DMS53 (cell line): Measurements from ENCODE around the gene SP3.

Source experiments
- DNase-seq: peaks from one replicate; lab custom pipeline; 2025; lab: John Stamatoyannopoulos, UW

SP3 gene

DNA sequence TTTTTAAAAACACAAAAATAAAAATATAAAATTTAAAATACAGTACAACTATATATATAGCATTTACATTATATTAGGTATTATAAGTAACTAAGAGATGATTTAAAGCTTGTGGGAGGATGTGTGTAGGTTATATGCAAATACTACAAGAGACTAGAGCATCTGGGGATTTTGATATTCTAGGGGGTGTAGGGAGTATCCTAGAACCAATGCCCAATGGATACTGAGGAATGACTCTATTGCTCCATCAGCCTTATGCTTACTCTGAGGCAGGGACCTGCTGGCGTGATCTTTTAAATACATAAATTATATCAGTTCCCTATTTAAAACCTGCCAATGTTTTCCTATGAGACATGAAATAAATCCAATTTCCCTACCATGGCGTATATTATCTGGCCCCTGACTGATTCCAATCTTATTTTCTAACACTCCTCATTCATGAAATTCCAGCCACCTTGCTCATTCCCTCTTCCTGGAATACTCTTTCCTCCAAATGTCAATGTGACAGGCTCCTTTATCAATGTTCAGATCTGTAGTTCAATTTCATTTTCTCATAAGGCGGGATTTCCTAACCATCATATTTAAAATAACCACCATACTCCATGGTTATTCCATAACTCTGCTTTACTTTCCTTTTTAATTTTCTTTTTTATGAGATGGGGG, 22.2 kb downstream of the SP3 start:
- DNase-seq: no peak

GRCh38 chr2:173941567-173941966, 23.6 kb downstream of the SP3 start:
- DNase-seq: no peak

- DNase-seq: no peak
Measured at GRCh38 chr2:173940208-173941020, 24.8 kb downstream of the SP3 start.

DNA sequence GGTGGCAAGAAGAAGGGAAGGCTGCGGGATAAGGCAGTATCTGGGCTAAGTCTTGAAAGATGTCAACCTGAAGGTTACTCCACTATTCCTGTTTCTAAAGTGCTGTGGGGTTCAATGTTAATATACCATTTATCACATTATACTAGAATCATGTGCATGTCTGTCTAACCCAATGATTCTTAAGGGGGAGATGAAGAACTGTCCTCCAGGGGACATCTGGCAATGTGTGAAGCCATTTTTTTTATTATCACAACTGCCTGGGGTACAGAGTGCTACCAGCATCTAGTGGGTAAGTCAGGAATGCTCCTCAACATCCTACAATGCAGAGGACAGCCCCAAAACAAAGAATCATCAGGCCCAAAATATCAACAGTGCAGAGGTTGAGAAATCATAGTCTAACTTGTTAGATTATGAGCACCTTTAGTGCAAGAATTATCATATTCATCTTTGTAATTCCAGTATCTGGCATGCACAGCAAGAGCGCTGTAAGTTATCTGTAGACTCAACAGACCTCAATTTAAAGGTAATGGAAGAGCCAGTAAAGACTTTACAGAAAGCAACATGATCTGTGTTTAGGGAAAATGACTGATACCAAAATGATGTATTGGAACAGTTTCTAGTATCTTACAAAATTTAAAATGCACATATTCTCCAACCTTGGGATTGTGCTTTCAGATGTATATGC, 26.3 kb downstream of the SP3 start:
- no peak for DNase-seq

- DNase-seq: no peak
Measured at GRCh38 chr2:173935305-173935704, 29.9 kb downstream of the SP3 start.

DNA sequence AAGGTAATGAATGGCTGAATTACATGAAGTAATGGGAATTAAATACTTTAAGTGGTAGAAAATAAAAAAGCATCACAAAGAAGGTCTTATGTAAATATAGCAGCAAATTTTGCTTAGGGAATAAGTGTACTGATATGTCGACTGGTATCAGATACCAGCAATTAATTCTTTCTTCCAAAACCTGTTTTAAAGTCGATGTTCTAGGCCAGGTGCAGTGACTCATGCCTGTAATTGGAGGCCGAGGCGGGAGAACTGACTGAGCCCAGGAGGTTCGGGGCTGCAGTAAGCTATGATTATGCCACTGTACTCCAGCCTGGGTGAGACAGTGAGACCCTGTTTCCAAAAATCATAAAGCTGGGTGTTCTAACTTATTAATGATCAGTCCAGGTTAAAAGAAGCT, 30.3 kb downstream of the SP3 start:
- DNase-seq: peak; percentile 34

DNA sequence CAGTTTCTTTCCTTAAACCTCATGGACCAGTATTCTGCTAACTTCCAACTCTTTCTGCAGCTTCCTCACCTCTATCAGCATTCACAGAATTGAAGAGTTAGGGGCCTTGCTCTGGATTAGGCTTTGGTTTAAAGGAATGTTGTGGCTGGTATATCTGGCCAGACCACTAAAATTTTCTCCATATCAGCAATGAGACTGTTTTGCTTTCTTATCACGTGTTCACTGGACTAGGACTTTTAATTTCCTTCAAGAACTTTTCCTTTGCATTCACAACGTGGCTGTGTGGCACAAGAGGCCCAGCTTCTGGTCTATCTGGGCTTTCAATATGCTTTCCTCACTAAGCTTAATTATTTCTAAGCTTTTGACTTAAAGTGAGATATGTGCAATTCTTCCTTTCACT, 33.4 kb downstream of the SP3 start:
- DNase-seq: no peak

DNA sequence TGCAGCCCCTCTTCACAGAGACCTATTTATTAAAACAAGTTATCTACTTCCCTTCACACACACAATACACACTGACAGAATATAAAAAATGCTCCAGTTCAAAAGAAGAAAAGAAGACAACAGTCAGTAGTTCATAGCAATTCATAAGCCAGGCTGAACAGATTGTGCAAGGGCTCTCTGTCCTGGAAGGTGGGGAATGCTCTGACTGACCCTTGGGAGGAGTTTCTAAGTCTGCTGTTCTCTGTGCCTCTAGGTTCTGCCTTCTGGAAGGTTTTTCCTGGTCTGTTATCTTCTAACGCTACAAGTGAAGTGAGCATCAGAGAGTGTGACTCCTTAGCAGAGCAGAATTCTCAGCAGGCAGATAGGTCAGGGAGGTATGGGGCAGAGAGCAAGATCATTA, 35.7 kb downstream of the SP3 start:
- DNase-seq: no peak

DNA sequence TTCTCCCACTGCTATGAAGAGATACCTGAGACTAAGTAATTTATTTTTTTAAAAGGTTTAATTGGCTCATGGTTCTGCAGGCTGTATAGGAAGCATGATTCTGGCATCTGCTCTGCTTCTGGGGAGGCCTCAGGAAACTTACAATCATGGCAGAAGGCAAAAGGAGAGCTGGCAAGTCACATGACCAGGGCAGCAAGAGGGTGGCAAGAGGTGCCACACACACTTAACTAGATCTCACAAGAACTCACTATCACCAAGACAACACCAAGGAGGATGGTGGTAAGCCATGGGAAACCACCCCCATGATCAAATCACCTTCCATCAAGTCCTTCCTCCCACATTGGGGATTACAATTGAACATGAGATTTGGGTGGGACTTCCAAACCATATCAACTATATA, 38.3 kb downstream of the SP3 start:
- no peak for DNase-seq

- DNase-seq: no peak
Measured at GRCh38 chr2:173924285-173924684, 40.9 kb downstream of the SP3 start.

- no peak for DNase-seq
Measured at GRCh38 chr2:173922760-173923159, 42.4 kb downstream of the SP3 start.

- no peak for DNase-seq
Measured at GRCh38 chr2:173922068-173922467, 43.1 kb downstream of the SP3 start.

DNA sequence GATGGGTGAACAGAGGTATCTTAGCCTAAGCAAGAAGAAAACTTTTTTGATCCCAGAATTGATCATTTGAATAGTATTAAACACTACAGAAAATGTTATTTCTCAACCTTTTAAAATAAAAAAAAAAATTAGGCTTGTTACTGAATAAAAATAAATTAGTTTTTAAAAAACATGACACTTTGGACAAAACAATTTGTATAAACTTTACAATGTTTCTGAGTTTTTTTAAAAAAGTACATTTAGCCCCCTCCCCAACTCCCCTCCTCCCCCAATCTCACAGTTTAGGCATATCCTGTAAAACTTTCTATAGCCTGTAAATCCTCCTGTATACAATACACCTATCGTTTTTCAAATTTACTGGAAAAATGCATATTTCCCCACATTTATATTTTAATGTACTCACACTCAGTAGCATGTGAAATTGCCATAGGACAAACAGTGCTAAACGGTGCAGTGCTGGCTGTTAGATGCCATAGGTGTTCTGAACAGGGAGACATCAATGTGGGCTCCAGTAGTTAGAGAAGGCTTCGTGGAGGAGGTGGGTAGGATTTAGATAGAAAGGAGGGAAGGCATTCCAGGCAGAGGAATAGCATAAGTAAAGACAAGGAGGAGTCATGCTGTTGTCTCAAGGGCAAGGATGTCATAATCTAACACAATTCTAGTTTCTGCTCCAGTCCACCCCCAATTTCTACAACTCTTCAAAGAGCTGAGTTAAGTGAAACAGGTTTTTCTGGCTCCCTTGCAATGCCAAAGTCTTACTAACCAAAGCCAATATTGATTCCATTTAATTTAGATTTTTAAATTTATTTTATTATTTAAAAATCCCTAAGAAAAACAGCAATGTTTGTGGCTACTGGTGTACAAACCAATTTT, 50.9 kb downstream of the SP3 start:
- DNase-seq: no peak

GRCh38 chr2:173909846-173910245, 55.3 kb downstream of the SP3 start:
- DNase-seq: no peak

DNA sequence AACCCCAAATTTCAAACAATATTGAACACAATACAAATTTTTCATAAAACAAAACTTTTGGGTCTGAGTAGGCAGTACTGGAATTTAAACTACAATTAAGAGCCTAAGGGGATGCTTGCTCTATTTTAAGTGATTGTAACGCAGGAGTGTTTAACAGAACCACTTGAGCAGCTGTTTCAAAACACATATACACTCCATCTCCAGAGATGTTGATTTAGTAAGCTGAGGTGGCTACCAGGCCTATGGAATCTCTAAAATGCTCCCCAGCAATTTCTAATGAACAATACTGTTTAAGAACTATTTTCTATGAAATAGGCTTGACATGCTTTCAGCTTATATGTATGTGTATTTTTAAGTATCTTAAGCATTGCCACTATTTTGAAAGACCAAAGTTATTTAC, 58.5 kb downstream of the SP3 start:
- peak; percentile 28 for DNase-seq

GRCh38 chr2:173903601-173904394, 61.4 kb downstream of the SP3 start:
- no peak for DNase-seq

- no peak for DNase-seq
Measured at GRCh38 chr2:173898996-173899395, 66.2 kb downstream of the SP3 start.

DNA sequence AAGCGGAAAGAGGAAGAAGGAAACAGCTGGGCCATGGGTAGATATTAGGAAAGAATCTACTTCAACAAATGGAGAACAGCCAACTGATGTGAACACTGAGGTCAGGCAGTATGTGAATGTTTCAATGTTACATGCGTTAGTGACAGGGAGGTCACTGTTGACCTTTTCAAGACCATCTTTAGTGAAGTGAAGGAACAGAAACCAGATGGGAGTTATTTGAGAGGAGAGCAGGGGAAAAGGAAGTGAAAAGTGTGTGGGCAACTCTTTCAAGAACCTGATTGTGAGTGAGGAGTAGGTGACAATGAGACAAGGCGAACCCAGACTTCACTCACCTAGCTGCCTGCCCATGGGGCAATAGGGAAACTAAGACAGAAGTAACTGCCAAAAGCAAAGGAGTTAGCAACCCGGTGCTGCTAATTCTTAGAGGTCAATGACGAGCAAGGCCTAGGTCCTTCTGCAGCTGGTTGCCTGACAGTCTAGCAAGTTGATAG, 67.0 kb downstream of the SP3 start:
- no peak for DNase-seq

DNA sequence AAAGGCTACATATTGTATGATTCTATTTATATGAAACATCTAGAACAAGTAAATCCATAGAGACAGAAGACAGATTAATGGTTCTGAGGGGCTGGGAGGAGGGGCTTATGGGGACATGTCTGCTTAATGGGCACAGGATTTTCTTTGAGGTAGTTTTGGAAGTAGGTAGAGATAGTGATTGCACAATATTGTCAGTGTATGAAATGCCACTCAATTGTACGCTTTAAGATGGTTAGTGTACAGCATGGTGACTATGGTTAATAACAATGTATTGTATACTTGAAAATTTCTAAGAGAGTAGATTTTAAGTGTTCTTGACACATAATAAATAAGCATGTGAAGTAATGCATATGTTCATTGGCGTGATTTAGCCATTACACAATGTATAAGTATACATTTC, 68.4 kb downstream of the SP3 start:
- DNase-seq: no peak

- DNase-seq: no peak
Measured at GRCh38 chr2:173892341-173892740, 72.8 kb downstream of the SP3 start.
